Fibroblast of lung (primary cell): ENCODE results near the gene MYPOP.

Experiments used
- CTCF ChIP-seq, 2 donors: IDR thresholded peaks in 1 of 2; conservative IDR thresholded peaks in 1 of 2; 1 replicate in 1 of 2; 2 replicates in 1 of 2; pipeline ENCODE4 v1.5.1; 2011 to 2012; ENCODE audit warnings: low read length in 2 of 2, control low read depth in 1 of 2, inconsistent platforms in 1 of 2, low read depth in 1 of 2, mild to moderate bottlenecking in 1 of 2
- EZH2 ChIP-seq: IDR thresholded peaks from 2 replicates; pipeline ENCODE4 v1.5.1; 2012; ENCODE audit warnings: low read length, control low read depth, mild to moderate bottlenecking; ENCODE audit errors: missing control alignments

DNA sequence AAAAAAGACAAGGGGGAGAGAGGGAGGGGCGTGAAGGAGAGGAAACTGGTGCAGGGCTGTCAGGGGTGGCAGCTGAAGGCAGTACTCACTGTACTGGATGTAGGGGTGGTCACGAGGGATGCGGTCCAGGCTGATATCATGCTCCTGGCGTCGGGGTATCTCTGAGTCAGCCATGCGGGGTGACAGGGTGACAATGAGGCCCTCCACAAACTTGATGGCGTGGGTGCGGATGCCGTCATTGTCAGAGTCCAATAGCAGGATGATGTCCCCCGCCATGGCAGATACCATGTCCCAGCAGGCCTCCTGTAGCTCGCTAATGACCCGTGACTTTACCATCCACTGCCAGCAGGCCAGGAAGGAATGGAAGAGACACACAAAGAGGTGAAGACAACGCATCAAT, 54.8 kb downstream of the MYPOP start:
- TF ChIP-seq EZH2 (no peak), CTCF (conservative IDR thresholded peaks at IDR 0.05 in 1 of 2, IDR thresholded peaks at IDR 0.05 in 1 of 2; ENCODE audit: low read depth in 1 of 2, low read length in 2 of 2) (no peak)
